Calu3 (cell line): ENCODE results near the gene KAT2B. TPM values are rescaled to one million over a fixed set of nuclear protein-coding genes. Genes with fewer than 3 reads are reported as not detected.

Experiments
- BruUV-seq: library from RNA; stranded (reverse); fragments of 400-500 nt; replicated peaks from 2 replicates; lab custom pipeline; 2021; lab: Mats Ljungman, UMichigan
- CTCF ChIA-PET: fragments of 300-600 bp; sonication (Branson Sonifier 250); formaldehyde crosslinking; loops from one replicate; lab custom pipeline; 2022; ENCODE audit warnings: antibody characterized with exemption; lab: Charles Lee
- DNase-seq: peaks from one replicate; pipeline ENCODE4 v3.0.0; 2022
- H3K27ac Mint-ChIP-seq: one replicate; pipeline ENCODE4 v1.8.0; 2022; ENCODE audit warnings: mixed read lengths; ENCODE audit not compliant: unreplicated experiment
- H3K27me3 Mint-ChIP-seq: one replicate; pipeline ENCODE4 v1.8.0; 2022; ENCODE audit warnings: mixed read lengths; ENCODE audit not compliant: unreplicated experiment
- H3K36me3 Mint-ChIP-seq: one replicate; pipeline ENCODE4 v1.8.0; 2022; ENCODE audit warnings: mild to moderate bottlenecking, moderate library complexity, mixed read lengths; ENCODE audit not compliant: insufficient read depth, unreplicated experiment
- H3K4me1 Mint-ChIP-seq: one replicate; pipeline ENCODE4 v1.8.0; 2022; ENCODE audit warnings: mild to moderate bottlenecking, low read depth, mixed read lengths; ENCODE audit not compliant: unreplicated experiment
- H3K4me3 Mint-ChIP-seq: one replicate; pipeline ENCODE4 v1.8.0; 2022; ENCODE audit warnings: mild to moderate bottlenecking, low read depth, moderate library complexity, mixed read lengths; ENCODE audit not compliant: unreplicated experiment
- H3K9me3 Mint-ChIP-seq: one replicate; pipeline ENCODE4 v1.8.0; 2022; ENCODE audit warnings: low read depth, mixed read lengths; ENCODE audit not compliant: unreplicated experiment
- intact Hi-C: fragments of 100-400 bp; cut with micrococcal nuclease; formaldehyde crosslinking; loops from one replicate; pipeline ENCODE4 v1.10.0; 2022; ENCODE audit not compliant: unreplicated experiment
- total RNA-seq: library from RNA; stranded (reverse); gene quantifications from 2 replicates; pipeline ENCODE4 v1.2.3, GENCODE V29; 2022
- TF ChIP-seq, protein P1 (sequence below): fragments of 200-600 bp; IDR thresholded peaks from one replicate; pipeline ENCODE4 v1.8.0; 2022; ENCODE audit warnings: antibody characterized with exemption; ENCODE audit not compliant: unreplicated experiment

The KAT2B gene
- total RNA-seq, 1 experiment from 2014 or later = 13.8 TPM

DNA sequence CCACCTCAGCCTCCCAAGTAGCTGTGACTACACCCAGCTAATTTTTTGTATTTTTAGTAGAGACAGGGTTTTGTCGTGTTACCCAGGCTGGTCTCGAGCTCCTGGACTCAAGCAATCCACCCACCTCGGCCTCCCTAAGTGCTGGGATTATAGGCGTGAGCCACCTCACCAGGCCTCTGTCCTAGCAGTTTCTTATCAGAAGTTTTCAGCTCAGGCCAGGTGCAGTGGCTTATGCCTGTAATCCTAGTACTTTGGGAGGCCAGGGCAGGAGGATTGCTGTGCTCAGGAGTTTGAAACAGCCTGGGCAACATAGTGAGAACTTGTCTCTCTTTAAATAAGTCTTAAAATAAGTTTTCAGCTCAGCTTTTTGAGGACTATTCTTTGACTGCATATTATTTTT lies 97.4 kb downstream of the KAT2B start:
- no peak for DNase-seq
- Mint-ChIP-seq H3K4me3 (no peak overlapping the region), H3K36me3 (no peaks in the 10 kb centered on the region), H3K9me3 (no peaks in the 10 kb centered on the region), H3K27ac (no peak overlapping the region), H3K27me3 (no peaks in the 10 kb centered on the region), H3K4me1 (no peaks in the 10 kb centered on the region)
- BruUV-seq = no TSS peak
- intact Hi-C loops = no loop called here
- CTCF ChIA-PET = no interaction called here
- TF ChIP-seq, protein P1, sequence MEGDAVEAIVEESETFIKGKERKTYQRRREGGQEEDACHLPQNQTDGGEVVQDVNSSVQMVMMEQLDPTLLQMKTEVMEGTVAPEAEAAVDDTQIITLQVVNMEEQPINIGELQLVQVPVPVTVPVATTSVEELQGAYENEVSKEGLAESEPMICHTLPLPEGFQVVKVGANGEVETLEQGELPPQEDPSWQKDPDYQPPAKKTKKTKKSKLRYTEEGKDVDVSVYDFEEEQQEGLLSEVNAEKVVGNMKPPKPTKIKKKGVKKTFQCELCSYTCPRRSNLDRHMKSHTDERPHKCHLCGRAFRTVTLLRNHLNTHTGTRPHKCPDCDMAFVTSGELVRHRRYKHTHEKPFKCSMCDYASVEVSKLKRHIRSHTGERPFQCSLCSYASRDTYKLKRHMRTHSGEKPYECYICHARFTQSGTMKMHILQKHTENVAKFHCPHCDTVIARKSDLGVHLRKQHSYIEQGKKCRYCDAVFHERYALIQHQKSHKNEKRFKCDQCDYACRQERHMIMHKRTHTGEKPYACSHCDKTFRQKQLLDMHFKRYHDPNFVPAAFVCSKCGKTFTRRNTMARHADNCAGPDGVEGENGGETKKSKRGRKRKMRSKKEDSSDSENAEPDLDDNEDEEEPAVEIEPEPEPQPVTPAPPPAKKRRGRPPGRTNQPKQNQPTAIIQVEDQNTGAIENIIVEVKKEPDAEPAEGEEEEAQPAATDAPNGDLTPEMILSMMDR = no peak

DNA sequence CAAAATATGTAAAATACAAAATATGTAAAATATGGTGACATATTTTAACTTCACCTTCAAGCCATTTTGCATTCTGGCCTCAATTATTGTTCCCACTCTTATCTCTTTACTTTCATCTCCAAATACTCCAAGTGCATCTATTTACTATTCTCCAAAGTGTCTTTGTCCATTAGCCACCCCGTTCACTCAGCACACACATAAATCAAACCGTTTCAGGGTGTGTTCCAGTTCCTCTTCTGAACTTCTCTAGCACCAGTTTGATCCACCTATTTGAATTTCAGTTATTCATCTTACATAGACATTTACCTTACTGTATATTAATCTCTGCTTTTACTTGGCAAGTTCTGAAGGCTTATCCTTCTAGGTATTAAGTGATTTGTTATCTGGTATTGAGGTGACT lies 100.6 kb downstream of the KAT2B start:
- Mint-ChIP-seq H3K27ac (no peak overlapping the region), H3K4me3 (no peak overlapping the region), H3K9me3 (no peaks in the 10 kb centered on the region), H3K36me3 (no peaks in the 10 kb centered on the region), H3K27me3 (no peaks in the 10 kb centered on the region), H3K4me1 (no peaks in the 10 kb centered on the region)
- CTCF ChIA-PET = interaction anchor here (0.6 kb wide), 1 partner anchor 255 kb away, joined by 4 read pairs; no protein-coding TSS in a partner anchor
- no peak for DNase-seq
- BruUV-seq = no TSS peak
- intact Hi-C loops = loop anchor here (1.0 kb wide), 1 partner anchor 25 kb away; no protein-coding TSS in a partner anchor
- TF ChIP-seq, protein P1 = no peak

DNA sequence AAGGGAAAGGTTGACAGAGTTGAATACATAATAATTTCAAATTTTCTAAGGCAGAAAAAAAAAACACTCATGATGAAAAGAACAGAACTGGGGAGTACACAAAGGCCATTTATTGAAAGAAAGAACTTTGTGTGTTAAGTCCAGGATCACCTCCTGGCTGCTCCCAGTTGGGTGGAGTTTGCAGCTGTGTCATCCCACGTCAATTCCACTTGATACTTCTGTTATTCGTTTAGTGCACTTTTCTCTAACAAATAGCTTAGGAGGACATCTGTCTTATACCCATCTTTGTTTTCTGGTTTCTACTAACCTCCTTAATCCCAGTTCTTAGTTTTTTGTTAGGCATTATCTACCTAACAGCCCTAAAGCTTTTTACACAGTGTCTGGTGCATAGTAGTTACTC lies 101.1 kb downstream of the KAT2B start:
- Mint-ChIP-seq H3K27me3 (no peaks in the 10 kb centered on the region), H3K4me3 (no peak overlapping the region), H3K36me3 (no peaks in the 10 kb centered on the region), H3K4me1 (no peaks in the 10 kb centered on the region), H3K9me3 (no peaks in the 10 kb centered on the region), H3K27ac (no peak overlapping the region)
- CTCF ChIA-PET = interaction anchor here (0.7 kb wide), 1 partner anchor 1059 kb away, joined by 4 read pairs; no protein-coding TSS in a partner anchor
- BruUV-seq = no TSS peak
- TF ChIP-seq, protein P1 = no peak
- no peak for DNase-seq
- intact Hi-C loops = no loop called here

DNA sequence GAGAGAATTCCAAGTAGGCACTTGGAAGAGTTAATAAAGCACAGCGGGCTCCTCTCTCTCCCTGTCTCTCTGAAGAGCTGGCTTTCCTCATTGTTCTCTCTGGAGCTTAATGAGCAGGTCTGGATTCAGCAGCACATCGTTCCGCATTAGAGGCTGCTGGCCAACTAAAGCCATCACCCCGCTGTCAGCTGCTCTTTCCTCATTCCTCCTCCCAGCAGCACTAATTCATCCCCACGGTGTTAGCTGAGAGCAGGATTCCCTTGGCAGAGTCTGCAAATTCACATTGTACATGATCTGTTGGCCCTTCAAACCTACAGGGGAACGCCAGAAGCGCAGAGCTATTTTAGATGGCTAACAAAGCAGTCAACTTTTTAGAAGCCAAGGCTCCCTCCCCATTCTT lies 101.6 kb downstream of the KAT2B start:
- TF ChIP-seq, protein P1 = no peak
- H3K4me1 Mint-ChIP-seq = no peaks in the 10 kb centered on the region
- intact Hi-C loops = no loop called here
- CTCF ChIA-PET = interaction anchor here (0.7 kb wide), 2 partner anchors 90 to 1060 kb away, joined by 4 to 5 read pairs; no protein-coding TSS in a partner anchor
- no TSS peak for BruUV-seq
- DNase-seq = no peak
- H3K27ac Mint-ChIP-seq = no peak overlapping the region
- H3K27me3 Mint-ChIP-seq = no peaks in the 10 kb centered on the region
- no peaks in the 10 kb centered on the region for H3K9me3 Mint-ChIP-seq
- no peaks in the 10 kb centered on the region for H3K36me3 Mint-ChIP-seq
- no peak overlapping the region for H3K4me3 Mint-ChIP-seq
